Measurements from ENCODE around the gene CDC42BPB. TPM values are rescaled to one million over a fixed set of nuclear protein-coding genes. Genes with fewer than 3 reads are reported as not detected.

CDC42BPB gene
- total and polyA plus RNA-seq, 2 of the 13 experiments (the other 11 are each of a cell fraction or from before 2014, with no cell fraction given), result 19.7 to 32.3 TPM

- no peak overlapping the region for H3K9ac ChIP-seq (ENCODE audit: insufficient read depth, low read depth, low read length)
- WGBS (ENCODE audit: low lambda C conversion rate), result 57% methylated on average over 4 of the region's 4 CpGs
- intact Hi-C loops (cut with micrococcal nuclease; ENCODE audit: unreplicated experiment) (no loop called here), in situ Hi-C loops (cut with HindIII; ENCODE audit: extremely low pct_ligation_motif_present, low pct_unique_long_range_greater_than_20kb) (no loop called here)
- no peak overlapping the region for H3K27ac ChIP-seq (ENCODE audit: extremely low read length, insufficient read depth, low read length)
- no peak for TF ChIP-seq ZNF225 (CRISPR knock-in tag; IDR thresholded peaks at IDR 0.05)
- no peak for TF ChIP-seq MAFF (IDR thresholded peaks at IDR 0.05; ENCODE audit: low read depth, low read length)
- TF ChIP-seq KDM1A (CRISPR knock-in tag; IDR thresholded peaks at IDR 0.05), result no peak
- TF ChIP-seq ZNF432 (CRISPR knock-in tag; IDR thresholded peaks at IDR 0.05; ENCODE audit: borderline replicate concordance), result no peak
- no peak for TF ChIP-seq RELA (CRISPR knock-in tag; IDR thresholded peaks at IDR 0.05)
- TF ChIP-seq ZNF570 (CRISPR knock-in tag; IDR thresholded peaks at IDR 0.05; ENCODE audit: borderline replicate concordance), result no peak
- TF ChIP-seq ZNF496 (CRISPR knock-in tag; IDR thresholded peaks at IDR 0.05; ENCODE audit: insufficient replicate concordance), result no peak
- H3K79me2 ChIP-seq (ENCODE audit: insufficient read depth, low read length), result no peaks in the 10 kb centered on the region
- FAIRE-seq (no peak), DNase-seq (ENCODE audit: low spot score) (no peak), ATAC-seq (no peak)
- ChIA-PET CTCF (ENCODE audit: low intra/inter-chr PET ratio, low total read pairs) (no interaction called here), POLR2A (no interaction called here)
- H3K27me3 ChIP-seq (ENCODE audit: control insufficient read depth in 1 of 2, insufficient read depth in 2 of 2, low read length in 2 of 2), result peaks cover 0 to 3% of the 10 kb centered on the region in 2 experiments; a peak in 1 of 5 replicates
- H4K20me1 ChIP-seq (ENCODE audit: insufficient read depth, low read length), result no peaks in the 10 kb centered on the region
- no peaks in the 10 kb centered on the region for H3K9me3 ChIP-seq (ENCODE audit: low read length)
- H3K4me3 ChIP-seq (replicated peaks in 1 of 3; ENCODE audit: insufficient read depth in 1 of 3, low read depth in 2 of 3, low read length in 3 of 3), result no peak overlapping the region
- no peak overlapping the region for H3K4me2 ChIP-seq (ENCODE audit: low read depth, low read length)
- no peak overlapping the region for H2AFZ ChIP-seq (ENCODE audit: low read length)
- BruUV-seq (replicated peaks), result no TSS peak
- no peaks in the 10 kb centered on the region for H3K36me3 ChIP-seq (replicated peaks in 1 of 2; ENCODE audit: control insufficient read depth in 1 of 2, insufficient read depth in 2 of 2, low read length in 2 of 2)
- H3K4me1 ChIP-seq (ENCODE audit: insufficient read depth, low read length), result peaks cover 43% of the 10 kb centered on the region
Measured at GRCh38 chr14:103064436-103064835, 7.1 kb upstream of the CDC42BPB start.

- Histone ChIP-seq H3K4me1 (ENCODE audit: insufficient read depth, low read length) (peaks cover 34% of the 10 kb centered on the region), H3K27ac (ENCODE audit: extremely low read length, insufficient read depth, low read length) (no peak overlapping the region), H3K9me3 (ENCODE audit: low read length) (no peaks in the 10 kb centered on the region), H3K4me2 (ENCODE audit: low read depth, low read length) (no peak overlapping the region), H3K36me3 (replicated peaks in 1 of 2; ENCODE audit: control insufficient read depth in 1 of 2, insufficient read depth in 2 of 2, low read length in 2 of 2) (no peaks in the 10 kb centered on the region), H4K20me1 (ENCODE audit: insufficient read depth, low read length) (no peaks in the 10 kb centered on the region), H3K9ac (ENCODE audit: insufficient read depth, low read depth, low read length) (no peak overlapping the region), H3K4me3 (replicated peaks in 1 of 3; ENCODE audit: insufficient read depth in 1 of 3, low read depth in 2 of 3, low read length in 3 of 3) (no peak overlapping the region), H3K27me3 (ENCODE audit: control insufficient read depth in 1 of 2, insufficient read depth in 2 of 2, low read length in 2 of 2) (no peaks in the 10 kb centered on the region; a peak in 1 of 5 replicates), H3K79me2 (ENCODE audit: insufficient read depth, low read length) (peaks cover 4% of the 10 kb centered on the region), H2AFZ (ENCODE audit: low read length) (no peak overlapping the region)
- in situ Hi-C loops (cut with HindIII; ENCODE audit: extremely low pct_ligation_motif_present, low pct_unique_long_range_greater_than_20kb), result no loop called here
- ChIA-PET POLR2A (no interaction called here), CTCF (ENCODE audit: low intra/inter-chr PET ratio, low total read pairs) (no interaction called here)
- WGBS (ENCODE audit: low lambda C conversion rate), result 28% methylated on average over 6 of the region's 6 CpGs
- intact Hi-C loops (cut with micrococcal nuclease; ENCODE audit: unreplicated experiment), result no loop called here
- FAIRE-seq, result no peak
- DNase-seq (ENCODE audit: low spot score), result no peak
- no TSS peak for BruUV-seq (replicated peaks)
- no peak for ATAC-seq
- peak; percentile 40 for TF ChIP-seq ZBTB40 (IDR thresholded peaks at IDR 0.05)
- TF ChIP-seq ZBTB40 (CRISPR knock-in tag; IDR thresholded peaks at IDR 0.05), result peak; percentile 88
- TF ChIP-seq GTF2F1 (IDR thresholded peaks at IDR 0.05; ENCODE audit: low read length), result no peak
Measured at GRCh38 chr14:103061482-103061976, 4.2 kb upstream of the CDC42BPB start.
